Daoy (cell line): ENCODE data around the gene GP1BA. TPM values are rescaled to one million over a fixed set of nuclear protein-coding genes. Genes with fewer than 3 reads are reported as not detected.

Experiments used
- DNase-seq: peaks from one replicate; pipeline ENCODE4 v3.0.0-alpha.2; 2015; ENCODE audit warnings: low read depth
- total RNA-seq: library from RNA; depleted of rRNA; stranded (reverse); fragments of >200 nt; shearing (Covaris generic); gene quantifications from 2 replicates; pipeline ENCODE4 v1.2.3, GENCODE V29; 2014

The GP1BA gene
- total RNA-seq, 1 experiment from 2014 or later, result 0.23 TPM

GRCh38 chr17:4938069-4938491, 6.0 kb downstream of the GP1BA start:
- no peak for DNase-seq

DNA sequence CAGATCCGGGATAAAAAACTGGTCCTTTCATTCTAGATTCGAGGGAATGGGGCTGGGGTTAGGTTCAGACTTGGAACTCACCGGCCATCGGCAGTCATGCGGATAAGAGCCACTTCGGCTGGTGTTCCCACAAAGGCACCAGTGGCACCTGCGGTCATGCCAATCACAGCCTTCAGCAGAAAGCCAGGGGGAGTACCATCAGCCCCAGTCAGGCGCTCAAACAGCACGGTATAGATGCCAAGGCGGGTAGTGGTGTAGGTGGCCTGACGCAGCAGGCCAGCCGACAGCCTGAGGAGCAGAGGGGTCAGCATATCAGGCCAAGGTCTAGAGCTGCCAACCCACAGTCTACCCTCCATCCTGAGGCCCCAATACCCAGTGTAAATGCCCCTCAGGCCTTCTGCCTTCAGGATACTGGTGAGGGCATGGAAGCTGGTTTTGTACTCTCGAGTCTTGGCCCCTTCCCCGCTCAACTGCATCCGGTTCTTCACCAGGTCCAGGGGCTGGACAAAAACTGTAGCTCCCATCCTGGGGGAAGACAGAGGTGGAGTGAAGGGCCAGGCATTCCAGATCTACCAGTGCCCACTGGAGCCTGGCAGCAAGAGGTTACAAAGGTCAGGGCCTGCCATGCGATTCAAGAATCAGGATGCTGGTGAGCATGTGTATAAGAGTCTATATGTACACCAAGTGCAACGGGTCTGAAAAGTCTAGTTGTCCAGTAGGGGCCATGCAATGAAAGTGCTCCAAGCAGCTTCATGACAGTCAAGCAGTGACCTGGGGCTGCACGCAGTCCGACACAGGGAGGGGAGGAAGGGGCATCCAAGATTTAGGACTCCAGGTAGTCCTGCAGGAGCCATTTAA, 6.8 kb downstream of the GP1BA start:
- DNase-seq, result no peak

DNA sequence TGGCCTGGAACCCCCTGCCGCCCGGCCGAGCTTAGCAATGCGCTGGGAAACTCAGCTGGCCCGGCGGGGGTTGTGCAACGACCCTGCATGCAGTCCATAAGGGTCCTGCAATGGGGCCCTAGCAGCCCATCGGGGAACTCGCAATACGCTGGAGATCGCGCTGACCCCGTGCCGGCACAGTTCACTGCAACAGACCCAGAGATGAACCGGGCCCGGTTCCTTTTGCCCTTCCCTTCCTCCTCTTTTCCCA, 7.4 kb downstream of the GP1BA start:
- DNase-seq, result no peak

- peak; percentile 99 for DNase-seq
Observed at GRCh38 chr17:4939796-4940554, 7.9 kb downstream of the GP1BA start, which contains the start of the genes RNF167 and SLC25A11. Gene RNF167 (plus strand): TSS chr17:4940268. CDS start chr17:4940910, 642 bp downstream. Gene SLC25A11 (minus strand): TSS chr17:4940046. CDS start chr17:4939910, 136 bp downstream.

DNA sequence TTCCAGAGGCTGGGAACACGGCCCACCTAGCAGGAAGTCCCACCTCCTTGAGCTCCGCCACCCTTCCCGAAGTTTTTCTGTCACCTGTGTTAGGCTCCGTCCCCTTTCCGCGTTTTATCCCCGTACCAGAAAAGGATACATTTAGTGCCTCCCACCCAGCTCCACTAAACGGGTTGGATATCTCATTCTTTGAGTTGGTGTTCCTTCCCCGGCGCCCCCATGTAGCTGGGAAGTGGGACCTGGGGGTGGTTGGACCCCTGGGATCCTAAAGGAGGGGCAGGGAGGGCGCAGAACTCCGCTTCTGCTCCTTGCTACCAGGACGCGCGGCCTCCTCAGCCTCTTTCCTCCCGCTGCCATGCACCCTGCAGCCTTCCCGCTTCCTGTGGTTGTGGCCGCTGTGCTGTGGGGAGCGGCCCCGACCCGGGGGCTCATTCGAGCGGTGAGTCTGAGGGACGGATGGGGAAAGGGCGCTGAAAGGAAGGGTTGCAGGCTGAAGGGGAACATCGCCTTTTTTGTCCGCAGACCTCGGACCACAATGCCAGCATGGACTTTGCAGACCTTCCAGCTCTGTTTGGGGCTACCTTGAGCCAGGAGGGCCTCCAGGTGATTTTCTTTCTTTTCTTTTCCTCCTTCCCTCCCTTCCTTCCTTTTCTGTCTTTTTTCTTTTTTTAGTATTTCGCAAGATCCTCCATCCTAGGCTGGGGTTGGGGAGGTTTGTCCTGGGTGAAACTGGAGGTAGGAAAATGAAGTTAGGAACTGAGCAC, 8.7 kb downstream of the GP1BA start:
- no peak for DNase-seq

DNA sequence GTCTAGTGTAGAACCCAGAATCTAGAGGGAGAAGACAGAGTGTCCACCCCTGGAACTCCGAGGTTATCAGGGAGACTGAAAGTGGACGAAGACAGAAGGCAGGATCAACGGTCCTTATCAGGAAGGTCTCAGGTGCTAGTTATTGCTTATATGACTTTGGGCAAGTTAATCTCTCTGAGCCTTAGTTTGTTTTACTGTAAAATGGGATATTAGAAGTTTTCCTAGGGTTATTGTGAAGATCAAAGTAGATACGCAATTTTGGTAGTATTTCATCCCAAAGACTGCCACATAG, 9.2 kb downstream of the GP1BA start:
- no peak for DNase-seq

DNA sequence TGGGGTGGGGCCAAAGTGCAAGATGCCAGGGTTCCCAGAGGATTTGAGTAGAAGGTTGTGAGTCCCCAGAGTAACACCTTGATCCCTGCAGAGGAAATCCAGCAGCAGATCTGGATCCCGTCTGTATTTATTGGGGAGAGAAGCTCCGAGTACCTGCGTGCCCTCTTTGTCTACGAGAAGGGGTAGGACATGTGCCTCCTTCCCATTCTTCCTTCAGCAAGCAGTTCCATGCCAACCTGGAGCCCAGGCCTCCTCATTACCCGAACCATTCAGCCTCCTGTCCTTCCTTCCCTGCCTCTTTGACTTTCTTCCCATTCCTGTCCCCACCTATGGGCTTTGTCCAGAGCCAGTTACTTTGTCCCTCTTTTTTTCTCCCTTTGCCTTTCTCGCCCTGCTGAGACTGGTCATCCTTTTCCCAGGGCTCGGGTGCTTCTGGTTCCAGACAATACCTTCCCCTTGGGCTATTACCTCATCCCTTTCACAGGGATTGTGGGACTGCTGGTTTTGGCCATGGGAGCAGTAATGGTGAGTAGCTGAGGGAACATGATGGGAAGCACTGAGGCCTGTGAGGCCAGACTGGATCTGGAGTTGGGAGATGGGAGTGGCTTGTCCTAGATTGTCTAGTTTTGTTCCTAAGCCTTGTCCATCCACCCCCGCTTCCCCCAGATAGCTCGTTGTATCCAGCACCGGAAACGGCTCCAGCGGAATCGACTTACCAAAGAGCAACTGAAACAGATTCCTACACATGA, 10.9 kb downstream of the GP1BA start:
- no peak for DNase-seq

DNA sequence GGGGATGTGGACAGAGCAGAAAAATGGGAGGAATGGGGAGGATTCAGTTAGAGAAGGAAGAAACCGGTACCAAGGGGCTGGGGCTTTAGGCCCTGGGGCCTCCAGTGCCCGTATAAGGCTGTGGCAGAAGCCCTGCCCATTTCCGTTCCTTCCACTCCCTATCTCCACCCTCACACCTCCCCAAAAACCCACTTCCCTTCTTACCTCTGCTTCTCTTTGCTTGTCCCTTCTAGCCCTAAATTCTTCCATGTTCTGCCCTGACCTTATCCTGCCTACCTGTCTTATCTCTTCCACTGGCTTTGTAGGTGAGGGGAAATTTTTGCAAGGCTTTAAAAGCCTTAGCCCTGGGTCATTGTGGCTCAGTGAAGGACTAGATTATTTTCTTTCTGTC, 12.1 kb downstream of the GP1BA start:
- DNase-seq, result no peak

- no peak for DNase-seq
Observed at GRCh38 chr17:4944554-4945175, 12.6 kb downstream of the GP1BA start.

DNA sequence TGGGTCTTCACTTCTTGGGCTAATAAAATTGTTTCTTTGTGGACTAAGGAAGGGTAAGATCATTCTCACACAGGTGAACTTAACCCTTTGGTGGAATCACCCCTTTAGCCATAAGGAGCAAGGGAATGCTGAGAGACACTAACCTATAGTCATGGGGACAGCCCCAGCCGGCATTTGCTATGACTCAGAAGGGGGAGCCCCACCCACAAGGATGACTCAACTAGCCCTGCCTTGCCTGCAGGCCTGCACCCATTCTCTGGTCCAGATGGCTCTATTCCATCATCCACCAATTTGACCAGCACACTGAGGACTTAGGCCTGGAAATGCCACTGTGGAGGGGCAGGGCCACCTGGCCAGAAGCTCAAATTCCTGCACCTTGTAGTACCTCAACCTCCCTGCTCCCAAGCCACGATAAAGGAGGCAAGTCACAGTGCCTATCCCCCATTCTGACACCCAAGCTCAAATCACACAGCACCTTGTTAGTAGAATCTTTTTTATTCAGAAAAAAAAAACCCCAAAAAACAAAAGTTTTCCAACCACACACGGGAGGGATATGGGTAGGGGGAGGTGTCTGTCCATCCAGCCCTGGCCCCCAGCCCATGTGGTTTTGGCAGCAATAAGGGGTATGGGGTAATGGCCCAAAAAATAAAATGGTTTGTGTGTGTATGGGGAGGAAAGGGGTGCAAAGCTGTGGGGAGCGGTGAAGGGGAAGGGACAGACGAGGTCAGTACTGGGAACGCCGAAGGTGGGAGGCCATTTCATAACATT, 13.3 kb downstream of the GP1BA start:
- peak; percentile 95 for DNase-seq

GRCh38 chr17:4945944-4946280, 13.8 kb downstream of the GP1BA start:
- DNase-seq, result no peak

GRCh38 chr17:4946312-4946976, 14.4 kb downstream of the GP1BA start:
- no peak for DNase-seq

GRCh38 chr17:4947010-4947410, 14.9 kb downstream of the GP1BA start:
- no peak for DNase-seq

DNA sequence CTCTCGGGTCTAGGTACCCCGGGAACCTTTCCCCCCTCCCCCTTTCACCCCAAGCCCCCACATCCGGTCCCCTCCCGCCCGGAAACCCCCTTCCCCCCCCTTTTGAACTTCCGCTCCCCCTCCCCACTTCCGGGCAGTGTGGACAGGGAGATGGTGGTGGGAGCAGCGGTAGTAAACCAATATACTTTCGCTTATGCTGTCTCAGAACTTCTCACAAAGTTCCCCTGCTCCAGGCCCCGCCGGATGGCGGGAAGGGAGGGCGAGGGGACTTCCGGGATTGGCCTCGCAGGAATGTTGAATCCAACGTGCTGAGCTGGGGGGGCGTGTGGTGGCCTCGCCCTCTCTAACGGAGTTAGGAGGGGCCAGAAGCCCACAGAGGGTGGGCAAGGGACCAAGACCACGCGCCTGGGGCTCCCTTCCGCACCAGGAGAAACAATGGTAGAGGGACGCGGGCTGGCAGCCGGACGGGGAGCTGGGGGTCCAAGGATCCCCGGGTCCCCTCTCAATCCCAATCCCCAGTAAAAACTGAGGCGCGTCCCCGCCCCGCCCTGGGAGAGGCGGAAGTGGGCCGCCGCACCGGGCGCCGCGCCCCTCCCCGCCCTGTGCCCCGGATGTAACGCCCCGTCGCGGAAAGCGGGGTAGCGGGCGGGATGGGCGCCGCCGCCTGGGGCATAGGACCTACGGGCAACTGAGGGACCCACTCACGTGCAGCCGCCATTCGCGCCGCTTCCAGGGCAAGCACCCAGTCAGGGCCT, 15.5 kb downstream of the GP1BA start:
- DNase-seq, result peak; percentile 72

- DNase-seq, result peak; percentile 91
Observed at GRCh38 chr17:4948166-4948930, 16.3 kb downstream of the GP1BA start, which contains the start of gene PFN1. Gene PFN1 (minus strand): TSS chr17:4948530. CDS start chr17:4948394, 136 bp downstream.

DNA sequence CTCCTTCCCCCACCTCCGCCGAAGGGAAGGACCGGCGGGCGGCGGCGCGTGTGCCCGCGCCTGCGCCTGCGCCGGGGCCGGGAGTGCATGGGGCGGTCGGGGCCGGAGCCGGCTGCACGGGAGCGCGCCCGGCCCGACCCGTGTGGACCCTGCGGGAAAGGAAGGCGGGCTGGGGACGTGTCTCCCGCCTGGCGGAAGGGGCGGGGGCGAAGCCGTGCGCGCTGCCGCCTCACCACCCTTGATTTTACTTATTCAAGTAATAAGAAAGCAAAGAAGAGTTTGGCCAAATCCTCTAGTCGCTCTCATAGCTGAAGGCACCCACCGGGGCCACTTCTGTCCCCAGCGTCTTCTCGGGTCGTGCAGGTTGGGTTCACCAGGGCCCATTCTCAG, 16.8 kb downstream of the GP1BA start:
- DNase-seq, result peak; percentile 96

DNA sequence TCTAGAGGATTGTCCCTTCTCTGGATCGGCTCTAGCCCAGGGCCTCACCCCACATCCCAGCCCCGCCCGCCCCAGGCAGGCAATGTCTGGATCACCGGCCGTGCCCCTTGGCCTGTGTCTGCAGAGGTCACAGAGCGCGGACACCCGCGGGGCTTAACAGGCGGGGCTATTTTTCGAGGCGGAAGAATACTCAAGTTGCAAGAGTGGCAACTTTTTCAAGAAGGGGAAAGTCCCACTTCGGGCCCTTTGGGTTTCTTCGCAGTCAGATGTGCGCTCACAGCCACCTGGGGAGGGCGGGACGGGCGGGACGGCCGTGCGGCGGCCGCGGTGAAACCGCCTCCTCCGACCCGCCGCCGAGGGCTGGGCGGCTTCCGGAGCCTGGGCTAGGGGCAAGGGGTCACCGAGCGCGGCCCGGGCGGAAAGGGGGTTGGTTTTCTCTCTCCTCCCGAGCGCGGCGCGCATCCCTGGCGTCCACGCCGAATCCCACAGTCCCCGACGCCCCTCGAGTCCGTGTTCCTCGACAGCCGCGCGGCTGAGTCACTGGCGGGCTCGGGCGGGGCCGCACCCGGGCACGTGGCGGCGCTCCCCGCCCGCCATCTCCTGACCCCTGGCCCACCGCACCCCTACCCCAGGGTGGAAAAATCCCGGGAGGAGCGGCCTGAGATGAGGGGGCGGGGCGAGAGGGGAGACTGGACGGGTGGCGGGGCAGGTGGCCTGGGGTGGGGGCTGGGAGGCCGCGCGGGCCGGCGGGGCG, 17.4 kb downstream of the GP1BA start:
- DNase-seq, result peak; percentile 83
